ENCODE results near the gene GNB1.

DNA sequence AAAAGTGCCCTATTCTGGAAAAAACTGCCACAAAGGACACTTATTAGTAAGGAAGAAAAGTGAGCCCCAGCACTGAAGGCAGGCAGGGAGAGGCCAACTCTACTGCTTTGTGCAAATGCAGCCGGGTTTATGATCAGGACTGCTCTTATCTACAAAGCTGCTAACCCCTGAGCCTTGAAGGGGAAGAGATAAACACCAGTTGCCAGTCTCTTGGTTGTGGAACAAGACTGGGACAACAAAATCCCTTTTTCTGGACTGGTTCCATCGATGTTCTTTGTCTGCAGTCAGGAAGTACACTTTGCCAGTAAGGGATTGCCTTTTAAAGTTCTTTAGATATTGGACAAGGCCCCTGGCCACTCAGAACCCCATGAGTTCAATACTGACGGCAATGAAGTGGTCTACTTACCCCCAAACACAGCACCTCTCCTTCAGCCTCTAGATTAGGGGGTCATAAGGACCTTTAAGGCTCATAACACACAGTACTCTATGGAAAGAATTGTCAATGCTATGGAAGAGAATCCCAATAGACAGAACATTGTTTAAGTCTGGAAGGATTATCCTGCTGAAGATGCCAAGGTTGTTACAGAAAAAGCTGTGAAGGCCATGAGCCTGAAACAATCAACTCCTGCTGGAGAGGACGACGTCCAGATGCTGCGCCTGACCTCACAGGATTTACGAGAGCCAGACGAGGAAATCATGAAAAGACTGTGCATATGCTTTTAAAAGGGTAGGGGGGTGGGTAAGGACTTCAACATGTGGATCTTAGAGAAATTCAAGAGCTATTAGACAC, 43.6 kb downstream of the GNB1 start:
- TF ChIP-seq MAX (IDR thresholded peaks at IDR 0.05) = no peak
- TF ChIP-seq YY1 (IDR thresholded peaks at IDR 0.05; ENCODE audit: low read depth) = no peak
- TF ChIP-seq TAF1 (IDR thresholded peaks at IDR 0.05; ENCODE audit: low read depth) = no peak
- no peak for TF ChIP-seq NFIC (IDR thresholded peaks at IDR 0.05)
- no peak for TF ChIP-seq EGR1 (IDR thresholded peaks at IDR 0.05)
- TF ChIP-seq ZBTB7A (IDR thresholded peaks at IDR 0.05; ENCODE audit: low read depth) = no peak
- no peak for TF ChIP-seq RAD21 (IDR thresholded peaks at IDR 0.05; ENCODE audit: low read depth)
- TF ChIP-seq USF1 (IDR thresholded peaks at IDR 0.05) = no peak
- TF ChIP-seq TEAD4 (IDR thresholded peaks at IDR 0.05) = no peak
- TF ChIP-seq, protein P1, sequence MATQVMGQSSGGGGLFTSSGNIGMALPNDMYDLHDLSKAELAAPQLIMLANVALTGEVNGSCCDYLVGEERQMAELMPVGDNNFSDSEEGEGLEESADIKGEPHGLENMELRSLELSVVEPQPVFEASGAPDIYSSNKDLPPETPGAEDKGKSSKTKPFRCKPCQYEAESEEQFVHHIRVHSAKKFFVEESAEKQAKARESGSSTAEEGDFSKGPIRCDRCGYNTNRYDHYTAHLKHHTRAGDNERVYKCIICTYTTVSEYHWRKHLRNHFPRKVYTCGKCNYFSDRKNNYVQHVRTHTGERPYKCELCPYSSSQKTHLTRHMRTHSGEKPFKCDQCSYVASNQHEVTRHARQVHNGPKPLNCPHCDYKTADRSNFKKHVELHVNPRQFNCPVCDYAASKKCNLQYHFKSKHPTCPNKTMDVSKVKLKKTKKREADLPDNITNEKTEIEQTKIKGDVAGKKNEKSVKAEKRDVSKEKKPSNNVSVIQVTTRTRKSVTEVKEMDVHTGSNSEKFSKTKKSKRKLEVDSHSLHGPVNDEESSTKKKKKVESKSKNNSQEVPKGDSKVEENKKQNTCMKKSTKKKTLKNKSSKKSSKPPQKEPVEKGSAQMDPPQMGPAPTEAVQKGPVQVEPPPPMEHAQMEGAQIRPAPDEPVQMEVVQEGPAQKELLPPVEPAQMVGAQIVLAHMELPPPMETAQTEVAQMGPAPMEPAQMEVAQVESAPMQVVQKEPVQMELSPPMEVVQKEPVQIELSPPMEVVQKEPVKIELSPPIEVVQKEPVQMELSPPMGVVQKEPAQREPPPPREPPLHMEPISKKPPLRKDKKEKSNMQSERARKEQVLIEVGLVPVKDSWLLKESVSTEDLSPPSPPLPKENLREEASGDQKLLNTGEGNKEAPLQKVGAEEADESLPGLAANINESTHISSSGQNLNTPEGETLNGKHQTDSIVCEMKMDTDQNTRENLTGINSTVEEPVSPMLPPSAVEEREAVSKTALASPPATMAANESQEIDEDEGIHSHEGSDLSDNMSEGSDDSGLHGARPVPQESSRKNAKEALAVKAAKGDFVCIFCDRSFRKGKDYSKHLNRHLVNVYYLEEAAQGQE (IDR thresholded peaks at IDR 0.05; ENCODE audit: low read depth) = no peak
- TF ChIP-seq CREB1 (IDR thresholded peaks at IDR 0.05; ENCODE audit: low read depth) = no peak
- no peak for TF ChIP-seq FOXM1 (IDR thresholded peaks at IDR 0.05; ENCODE audit: borderline replicate concordance, low read depth)
